Endothelial cell of hepatic sinusoid (primary cell): Measurements from ENCODE around the gene ARHGEF7.

Experiments used
- in situ Hi-C: cut with HindIII; loops from 2 replicates; pipeline ENCODE4 v1.10.0; 2017; ENCODE audit warnings: low sequenced_read_pairs

ARHGEF7 gene

DNA sequence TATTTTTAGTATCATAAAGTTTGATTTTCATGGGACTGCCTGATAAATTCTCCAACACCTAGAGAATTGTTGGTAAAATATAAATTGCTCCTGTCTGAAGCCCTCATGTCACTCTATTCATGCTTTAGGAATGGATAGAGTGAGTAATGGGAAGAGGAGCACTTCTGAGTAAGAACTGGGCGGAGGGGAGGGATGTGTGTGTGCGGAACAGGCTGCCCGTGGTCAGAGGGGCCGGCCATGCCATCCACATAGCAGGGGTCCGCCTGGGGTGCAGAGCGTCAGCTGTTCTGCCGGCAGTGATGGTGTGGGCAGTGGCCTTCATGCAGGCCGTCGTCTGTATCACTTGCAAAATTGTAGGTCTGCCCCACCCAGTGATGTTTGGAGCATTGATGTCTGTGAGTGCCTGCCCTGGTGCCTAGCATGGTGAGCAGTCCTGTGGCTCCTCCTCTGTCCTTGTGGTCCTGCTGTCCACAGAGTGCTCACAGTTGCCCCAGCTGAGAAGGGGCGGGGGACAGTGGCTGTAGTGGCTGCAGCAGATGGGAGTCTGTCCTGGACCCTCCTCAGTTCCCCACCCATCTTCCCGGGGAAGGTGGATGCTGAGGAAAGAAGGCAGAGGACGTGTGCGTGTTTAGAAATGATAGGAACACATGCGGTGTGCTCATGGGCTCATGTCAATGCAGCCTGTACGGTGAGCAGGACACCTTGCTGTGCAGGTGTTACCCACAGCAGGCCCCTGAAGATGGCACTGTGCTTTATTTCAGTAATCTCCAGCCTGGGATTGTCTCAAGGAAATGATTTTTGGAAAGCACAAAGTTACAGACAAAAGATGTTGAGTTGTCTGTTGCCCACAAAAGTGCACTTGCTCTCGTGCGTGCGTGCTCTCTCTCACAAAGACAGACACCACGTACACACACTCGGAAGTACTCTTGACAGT is 155.9 kb downstream of the ARHGEF7 start:
- in situ Hi-C loops: no loop called here

DNA sequence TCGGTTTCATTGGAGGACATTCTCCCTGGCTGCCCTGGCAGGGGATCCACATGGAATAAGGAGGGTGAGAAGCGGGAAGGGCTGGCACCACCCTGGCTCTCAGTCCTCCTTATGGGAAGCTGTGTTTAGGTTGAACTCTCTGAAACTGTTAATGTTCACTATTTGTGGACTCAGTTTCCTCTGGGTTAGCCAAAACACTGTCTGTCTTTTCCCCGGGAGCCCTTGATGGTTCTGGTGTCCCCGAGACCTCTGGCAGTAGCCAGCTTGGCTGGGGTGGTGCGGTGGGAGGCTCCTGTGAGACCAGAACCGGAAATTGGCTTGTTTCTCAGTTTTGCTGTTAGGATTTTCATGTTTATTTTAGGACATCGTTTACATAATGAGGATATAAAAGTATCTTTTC is 157.0 kb downstream of the ARHGEF7 start:
- in situ Hi-C loops: no loop called here

DNA sequence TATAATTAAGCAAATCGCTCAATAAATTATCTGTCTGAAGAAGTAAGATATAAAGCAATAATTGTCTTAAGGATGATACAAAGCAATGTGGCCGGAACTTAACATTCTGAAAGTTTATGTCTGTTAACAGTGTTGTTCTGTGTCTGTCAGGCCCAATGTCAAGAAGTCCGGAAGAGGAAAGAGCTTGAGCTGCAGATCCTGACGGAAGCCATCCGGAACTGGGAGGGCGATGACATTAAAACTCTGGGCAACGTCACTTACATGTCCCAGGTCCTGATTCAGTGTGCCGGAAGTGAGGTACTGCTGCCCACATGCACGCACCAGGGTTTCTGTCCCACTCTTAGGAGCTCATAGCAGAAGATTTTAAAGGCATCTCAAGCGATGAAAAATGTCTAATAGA is 160.3 kb downstream of the ARHGEF7 start:
- in situ Hi-C loops: no loop called here

DNA sequence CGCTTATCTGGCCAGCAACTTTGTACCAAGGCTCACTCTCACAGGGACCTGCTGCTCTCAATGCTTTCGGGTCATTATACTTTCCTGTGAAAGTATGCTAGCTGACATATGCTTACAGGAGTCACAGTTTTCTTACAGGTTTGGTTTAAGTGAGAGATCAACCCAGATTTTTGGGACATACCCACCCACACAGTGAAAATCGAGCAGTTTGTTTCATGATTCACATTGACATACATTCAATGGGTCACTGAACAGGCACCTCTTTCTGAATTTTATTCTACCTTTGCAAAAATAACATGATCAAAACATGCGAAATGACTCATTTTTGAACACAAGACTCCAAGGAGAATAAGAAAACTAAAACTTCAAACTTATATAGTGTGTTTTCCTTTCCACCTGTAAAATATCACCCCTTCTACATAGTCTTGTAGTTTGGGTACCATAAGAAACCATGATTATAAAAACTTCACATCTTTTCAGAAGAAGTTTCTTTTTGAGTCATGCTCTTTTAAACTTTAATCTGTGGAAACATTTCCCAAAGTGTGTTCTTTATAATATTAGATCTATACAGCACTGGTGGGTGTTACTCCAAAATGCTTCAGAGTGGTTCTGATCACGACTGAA is 161.0 kb downstream of the ARHGEF7 start:
- in situ Hi-C loops: no loop called here

DNA sequence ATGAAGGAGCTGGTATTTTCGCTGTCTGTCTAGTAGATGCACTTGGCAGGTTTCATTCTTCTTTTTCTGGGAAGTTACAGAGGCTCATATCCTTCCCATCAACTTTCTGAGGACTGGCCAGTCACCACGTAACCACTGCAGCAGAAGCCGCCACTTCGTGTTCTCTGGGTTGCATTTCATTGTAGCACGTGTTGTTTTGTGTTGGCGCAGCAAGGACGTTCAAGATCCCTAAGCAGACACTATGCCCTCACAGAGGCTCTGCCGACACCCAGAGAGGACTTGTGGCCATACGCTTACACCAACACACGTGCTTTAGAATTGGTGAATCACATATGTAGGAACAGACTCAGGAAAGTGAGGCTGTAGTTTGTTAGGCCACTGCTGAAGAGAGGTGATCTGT is 163.1 kb downstream of the ARHGEF7 start:
- in situ Hi-C loops: no loop called here

DNA sequence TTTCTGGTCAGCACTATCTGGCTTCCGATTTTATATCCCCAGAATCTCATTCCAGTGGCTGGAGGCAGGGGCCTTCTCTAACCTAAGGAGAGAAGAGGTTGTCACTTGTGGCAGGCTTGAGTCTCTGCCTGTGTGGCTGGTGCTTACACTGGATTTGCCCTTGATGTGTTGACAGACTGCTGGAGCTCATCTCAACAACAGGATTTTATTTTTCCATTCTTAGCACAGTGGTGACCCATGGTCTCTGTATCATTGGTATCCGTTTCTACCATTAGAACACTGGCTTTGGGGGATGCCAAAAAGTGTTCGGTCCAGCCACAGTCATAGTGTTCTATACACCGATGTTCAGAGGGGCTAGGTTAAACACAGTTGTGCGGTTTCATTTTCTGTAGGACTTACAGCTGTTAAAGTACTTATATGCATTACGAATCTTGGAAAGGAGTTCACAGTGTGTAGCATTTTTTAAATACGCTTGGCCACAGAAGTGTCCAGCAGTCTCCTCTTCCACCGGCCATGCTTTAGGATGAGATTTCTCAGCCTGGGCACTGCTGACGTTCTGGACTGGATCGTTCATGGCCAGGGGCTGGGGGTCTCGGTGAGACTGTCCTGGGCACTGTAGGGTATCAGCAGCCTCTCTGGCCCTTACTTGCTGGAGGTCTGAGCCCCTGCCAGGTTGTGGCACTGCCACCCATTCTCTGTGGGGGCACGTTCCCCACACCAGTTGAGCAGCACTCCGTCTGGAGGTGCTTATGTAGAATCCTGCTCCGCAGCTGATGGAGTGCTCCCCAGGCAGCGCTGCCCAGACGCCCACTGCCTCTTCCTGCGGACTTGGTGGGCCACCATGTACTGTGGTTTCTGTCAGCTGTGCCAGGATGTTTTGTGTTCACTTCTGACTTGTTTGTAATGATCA is 163.9 kb downstream of the ARHGEF7 start:
- in situ Hi-C loops: no loop called here

DNA sequence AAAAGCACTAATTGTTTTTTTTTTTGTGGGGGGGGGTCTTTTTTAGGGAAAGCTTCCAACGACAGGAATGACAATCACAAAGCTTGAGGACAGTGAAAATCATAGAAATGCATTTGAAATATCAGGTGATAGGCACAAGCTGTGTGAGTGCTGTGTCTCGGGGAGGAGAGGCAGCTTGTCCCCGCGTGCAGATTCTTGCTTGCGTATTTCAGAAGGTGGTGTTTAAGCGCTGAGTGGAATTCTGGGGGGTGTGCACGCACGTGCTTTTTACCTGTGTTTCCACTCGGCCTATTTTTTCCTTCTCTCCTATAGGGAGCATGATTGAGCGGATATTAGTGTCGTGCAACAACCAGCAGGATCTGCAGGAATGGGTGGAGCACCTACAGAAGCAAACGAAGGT is 165.1 kb downstream of the ARHGEF7 start:
- in situ Hi-C loops: no loop called here

DNA sequence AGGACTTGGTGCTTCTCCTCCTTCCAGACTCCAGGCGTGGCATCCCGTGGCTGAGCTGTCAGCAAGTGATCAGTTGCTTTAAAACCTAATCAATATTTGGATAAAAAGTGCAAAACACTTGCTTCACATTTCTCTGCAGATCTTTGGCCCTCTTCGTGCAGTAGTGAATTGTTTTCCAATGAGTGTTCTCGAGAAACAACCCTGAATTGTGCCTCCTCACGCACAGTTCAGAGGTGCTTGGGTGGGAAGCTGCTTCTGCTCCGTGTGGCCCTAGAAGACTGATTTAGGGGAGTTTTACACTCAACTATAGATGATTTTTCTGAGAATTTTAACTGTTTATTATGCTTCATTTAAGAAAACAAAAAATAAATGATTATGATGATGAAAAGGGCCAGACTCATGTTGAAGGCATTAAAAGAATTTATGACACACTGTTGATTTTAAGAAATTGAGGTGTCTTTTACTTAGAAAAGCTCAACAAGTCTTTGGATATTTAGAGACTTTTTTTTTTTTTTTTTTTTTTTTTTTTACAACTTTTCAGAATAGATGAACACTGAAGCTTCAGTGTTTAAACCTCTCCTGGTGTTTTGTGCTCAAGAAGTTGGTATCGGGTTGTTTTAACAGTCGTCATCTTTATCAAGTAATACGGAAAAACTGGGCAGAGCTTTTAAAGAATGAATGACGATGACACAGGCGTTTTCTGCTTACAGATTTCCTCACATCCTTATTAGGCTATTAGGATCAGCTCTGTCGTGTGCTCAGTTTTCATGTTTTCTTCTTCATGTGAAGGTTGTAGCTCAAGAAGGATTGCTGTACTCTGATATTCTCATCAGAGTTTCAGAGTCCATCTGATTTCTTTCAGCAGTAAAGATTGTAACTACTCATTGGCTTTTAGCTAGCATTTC is 165.8 kb downstream of the ARHGEF7 start:
- in situ Hi-C loops: no loop called here

DNA sequence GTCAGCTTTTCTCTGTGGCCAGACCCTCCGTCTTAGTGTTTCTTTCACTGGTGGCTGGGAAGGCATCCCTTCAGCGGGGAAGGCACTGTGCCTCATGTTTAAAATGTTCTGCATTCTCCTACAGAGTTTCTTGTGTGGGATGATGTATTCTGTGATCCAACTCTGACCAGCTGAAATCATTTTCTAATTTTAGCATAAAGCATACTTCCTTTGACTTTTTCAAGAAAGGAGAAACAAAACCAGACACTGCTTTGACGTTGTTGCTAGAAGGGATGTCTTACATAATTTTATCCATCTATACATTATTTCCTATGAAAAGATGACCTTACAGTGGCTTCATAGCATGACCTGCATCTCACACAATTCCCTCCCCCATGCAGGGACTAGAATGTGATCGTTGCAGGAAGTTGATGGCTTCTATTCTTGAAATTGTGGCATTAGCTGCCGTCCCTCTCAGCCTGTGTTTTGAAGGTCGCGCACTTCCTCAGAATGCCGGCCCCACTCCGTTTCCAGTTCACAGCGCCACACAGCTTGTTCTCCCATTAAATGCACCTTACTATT is 166.7 kb downstream of the ARHGEF7 start:
- in situ Hi-C loops: no loop called here

DNA sequence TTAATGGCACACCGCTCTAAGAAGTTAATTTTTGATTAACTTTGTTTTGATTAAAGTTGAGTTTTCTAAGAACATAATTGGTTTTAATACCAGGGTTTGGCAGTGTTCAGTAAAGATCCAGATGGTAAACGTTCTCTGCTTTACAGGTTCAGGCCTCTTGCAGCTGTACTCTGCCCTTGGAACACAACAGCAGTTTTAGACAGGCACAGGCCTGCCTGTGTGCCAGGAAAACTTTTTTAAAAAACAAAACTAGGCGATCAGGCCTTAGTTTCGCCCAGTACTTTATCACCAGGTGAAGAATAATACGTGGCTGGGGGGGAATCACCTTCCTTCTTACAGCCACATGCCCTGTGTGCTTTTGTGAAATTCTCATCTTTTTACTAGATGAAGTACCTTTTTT is 167.3 kb downstream of the ARHGEF7 start:
- in situ Hi-C loops: no loop called here

DNA sequence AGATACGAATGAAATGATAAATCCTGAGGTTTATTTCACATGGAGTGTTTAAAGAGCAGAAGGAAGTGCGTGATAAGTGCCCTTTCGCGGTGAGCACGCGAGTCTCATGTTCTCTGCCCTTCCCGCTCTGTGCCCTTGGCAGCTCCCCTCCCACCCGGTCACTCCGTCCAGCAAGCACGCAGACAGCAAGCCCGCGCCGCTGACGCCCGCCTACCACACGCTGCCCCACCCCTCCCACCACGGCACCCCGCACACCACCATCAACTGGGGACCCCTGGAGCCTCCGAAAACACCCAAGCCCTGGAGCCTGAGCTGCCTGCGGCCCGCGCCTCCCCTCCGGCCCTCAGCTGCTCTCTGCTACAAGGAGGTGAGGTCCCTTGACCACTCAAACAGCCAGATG is 167.9 kb downstream of the ARHGEF7 start:
- in situ Hi-C loops: no loop called here

DNA sequence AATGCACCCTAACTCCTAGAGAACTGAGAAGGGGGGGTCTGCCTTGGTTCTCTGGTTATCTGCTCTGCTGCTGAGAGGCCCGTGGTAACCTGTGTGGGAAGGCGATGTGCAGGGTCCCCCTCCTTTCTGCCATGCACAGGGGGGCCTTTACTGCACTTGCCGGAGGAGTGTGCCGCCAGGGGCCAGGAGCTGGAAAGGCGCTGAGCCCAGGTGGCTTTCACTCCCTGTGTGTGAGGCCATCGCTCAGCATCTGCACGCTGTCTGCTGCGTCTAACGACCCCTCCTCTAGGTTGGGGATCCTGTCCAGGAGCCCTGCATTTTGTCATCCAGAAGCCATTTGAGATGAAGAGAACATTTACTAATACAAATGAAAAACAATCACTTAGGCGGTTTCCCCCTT is 168.3 kb downstream of the ARHGEF7 start:
- in situ Hi-C loops: no loop called here

DNA sequence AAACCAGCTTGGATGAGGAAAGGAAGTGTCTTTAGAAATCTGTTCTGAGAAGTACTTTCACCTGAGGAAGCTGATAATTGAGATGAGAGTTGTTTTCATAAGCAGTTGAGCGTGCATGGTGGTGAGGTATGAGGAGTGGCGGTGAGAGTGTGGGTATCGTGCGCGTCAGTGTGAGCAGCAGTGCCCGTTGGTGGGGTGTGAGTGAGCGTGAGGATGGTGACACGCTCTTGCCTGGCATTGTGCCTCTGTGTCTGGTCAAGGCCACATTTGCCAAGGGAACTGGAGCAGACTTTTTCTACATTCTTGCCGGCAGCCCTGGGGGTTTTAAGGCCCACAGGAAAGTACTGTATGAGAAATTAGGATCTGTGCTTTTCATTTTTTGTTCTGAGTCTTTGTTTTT is 168.9 kb downstream of the ARHGEF7 start:
- in situ Hi-C loops: no loop called here

DNA sequence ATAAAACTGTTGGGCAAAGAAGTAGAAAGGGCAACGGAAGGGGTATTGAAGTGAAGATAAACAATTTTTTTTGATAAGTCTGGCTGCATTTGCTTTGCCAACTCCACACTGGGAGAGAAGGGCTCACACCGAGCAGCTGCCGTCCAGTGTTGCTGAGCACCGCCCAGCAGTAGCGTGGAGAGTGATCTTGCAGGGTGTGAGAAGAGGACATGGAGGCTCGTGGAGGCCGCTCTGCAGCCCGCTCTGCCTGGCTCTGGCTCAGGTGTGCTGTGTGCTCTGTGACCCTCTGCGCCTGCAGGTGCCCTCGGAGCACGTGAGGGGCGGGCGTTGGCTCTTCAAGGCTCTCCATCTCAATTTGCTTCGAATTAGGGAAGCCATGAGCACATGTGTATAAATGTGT is 169.5 kb downstream of the ARHGEF7 start:
- in situ Hi-C loops: no loop called here

DNA sequence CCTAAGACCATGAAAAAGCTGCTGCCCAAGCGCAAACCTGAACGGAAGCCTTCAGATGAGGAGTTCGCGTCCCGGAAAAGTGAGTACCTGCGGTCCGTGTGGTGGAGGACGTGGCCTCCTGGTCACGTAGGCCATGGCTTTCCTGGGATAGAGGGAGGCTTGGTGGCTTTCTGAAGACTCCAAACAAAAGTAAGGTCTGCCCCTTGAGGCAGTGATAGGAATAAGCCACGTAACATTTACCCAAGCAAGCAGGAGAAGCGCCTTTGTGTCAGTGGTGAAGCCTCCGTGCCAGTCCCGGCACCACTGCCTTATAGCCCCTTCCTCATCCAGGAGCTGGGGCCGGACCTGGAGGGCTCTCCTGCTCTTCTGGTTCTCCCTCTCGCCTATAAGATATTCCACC is 171.1 kb downstream of the ARHGEF7 start:
- in situ Hi-C loops: no loop called here

DNA sequence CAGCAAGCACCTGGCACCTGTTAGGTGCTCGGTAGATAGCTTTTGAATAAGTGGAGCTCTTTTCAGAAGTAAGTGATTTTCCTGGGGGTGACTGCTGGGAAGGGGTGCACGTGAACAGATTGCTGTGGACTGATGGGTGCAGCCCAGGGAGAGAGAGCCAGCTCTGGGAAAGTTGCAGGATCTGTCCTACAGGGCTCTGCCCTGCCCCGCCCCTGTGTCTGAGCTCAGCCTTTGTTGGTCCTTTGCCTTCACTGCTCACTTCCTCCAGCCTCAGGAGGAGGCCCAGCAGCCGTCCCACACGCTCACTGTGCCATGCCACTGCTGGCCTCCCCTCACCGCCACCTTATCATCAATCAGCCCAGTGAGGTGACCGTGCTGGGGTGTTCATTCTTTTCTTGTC is 171.6 kb downstream of the ARHGEF7 start:
- in situ Hi-C loops: no loop called here

DNA sequence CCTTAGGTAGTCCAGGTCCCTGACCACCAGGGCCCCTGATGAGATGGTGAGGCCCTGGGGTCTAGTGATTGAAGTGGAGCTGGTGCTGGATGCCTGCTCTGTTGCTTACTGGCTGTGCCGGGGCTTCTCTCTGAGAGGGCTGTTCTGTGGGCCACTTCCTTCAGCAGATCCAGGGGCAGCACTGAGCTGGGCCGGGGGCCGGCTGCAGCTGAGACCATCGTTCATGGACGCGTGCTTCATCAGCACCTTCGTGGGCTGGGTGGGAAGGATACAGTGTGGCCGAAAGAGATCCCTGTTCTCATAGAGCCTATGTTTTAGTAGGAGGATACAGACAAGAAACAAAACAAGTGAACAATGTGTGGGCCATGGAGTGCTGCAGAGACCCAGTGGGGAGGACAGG is 172.1 kb downstream of the ARHGEF7 start:
- in situ Hi-C loops: no loop called here

DNA sequence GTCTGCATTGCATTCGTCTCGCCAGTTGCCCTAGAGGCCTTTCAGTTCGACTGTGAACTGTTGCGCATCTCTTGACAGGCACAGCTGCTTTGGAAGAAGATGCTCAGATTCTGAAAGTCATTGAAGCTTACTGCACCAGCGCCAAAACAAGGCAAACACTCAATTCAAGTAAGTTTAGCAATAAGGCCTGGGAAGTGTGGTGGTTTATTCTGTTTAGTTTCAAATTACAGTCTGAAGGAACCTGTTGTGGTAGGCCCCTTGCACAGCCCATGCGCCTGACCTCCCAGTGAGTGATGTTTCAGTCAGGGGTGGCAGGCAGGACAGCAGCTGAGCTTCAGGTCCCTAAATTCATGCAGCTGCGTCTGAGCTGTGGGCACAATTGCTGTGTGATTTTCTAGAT is 173.2 kb downstream of the ARHGEF7 start:
- in situ Hi-C loops: no loop called here

DNA sequence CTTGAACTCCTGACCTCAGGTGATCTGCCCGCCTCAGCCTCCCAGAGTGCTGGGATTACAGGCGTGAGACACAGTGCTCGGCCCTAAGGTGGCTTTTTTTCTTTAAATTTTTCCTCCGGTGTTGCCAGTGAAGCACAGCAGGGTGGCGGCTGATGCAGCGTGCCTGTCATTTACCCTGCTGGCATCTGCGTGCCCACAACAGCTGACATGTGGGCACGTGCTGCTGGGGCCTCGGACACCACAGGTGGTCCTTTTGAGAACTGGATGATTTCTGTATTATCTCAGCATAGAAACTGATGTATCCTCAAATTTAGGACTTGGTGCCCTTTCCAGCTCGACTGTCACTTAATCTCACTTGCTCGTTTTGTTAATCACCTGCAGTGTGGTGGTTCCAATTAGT is 174.1 kb downstream of the ARHGEF7 start:
- in situ Hi-C loops: no loop called here

DNA sequence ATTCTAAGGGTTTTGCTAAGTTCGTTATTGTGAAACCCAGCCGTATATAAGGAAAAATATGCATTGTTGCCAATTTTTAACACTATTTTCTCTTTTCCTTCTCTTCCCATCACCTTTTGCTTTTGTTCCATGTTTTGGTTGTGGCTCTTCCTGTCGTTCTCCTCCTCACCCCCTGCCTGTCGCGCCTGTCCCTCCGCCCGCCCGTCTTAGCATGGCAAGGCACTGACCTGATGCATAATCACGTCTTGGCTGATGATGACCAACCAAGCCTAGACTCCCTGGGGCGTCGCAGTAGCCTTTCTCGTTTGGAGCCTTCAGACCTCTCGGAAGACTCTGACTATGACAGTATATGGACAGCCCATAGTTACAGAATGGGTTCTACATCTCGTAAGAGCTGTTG is 176.8 kb downstream of the ARHGEF7 start:
- in situ Hi-C loops: no loop called here
